HEK293T (cell line): ENCODE data around the gene ICAM1.
"Not testable (repeated sequence)": the region's sequence is repeated elsewhere in the genome, so short reads cannot be mapped to it uniquely, and the experiment has no call there.

Experiments used
- CTCF ChIA-PET: fragments of 350-600 bp; formaldehyde crosslinking; extraction: SDS; loops from one replicate; lab custom pipeline; 2021; ENCODE audit warnings: antibody characterized with exemption, inconsistent platforms; lab: Yijun Ruan, JAX
- POLR2A ChIA-PET: fragments of 350-600 bp; formaldehyde crosslinking; extraction: SDS; loops from one replicate; lab custom pipeline; 2020; ENCODE audit warnings: antibody characterized with exemption, inconsistent platforms; lab: Yijun Ruan, JAX
- DNase-seq: peaks from one replicate; pipeline ENCODE4 v3.0.0; 2012; ENCODE audit warnings: mixed read lengths; ENCODE audit errors: extremely low spot score
- ARNT ChIP-seq: fragments of 450-650 bp; IDR thresholded peaks from 2 replicates; pipeline ENCODE4 v1.6.1; 2017; ENCODE audit warnings: mild to moderate bottlenecking
- BHLHE40 ChIP-seq: fragments of 450-650 bp; IDR thresholded peaks from 2 replicates; pipeline ENCODE4 v1.6.1; 2016; ENCODE audit warnings: mild to moderate bottlenecking, moderate library complexity, borderline replicate concordance
- CTBP1 ChIP-seq: fragments of 450-650 bp; IDR thresholded peaks from 2 replicates; pipeline ENCODE4 v1.6.1; 2016; ENCODE audit warnings: borderline replicate concordance
- ELF4 ChIP-seq: fragments of 450-650 bp; IDR thresholded peaks from 2 replicates; pipeline ENCODE4 v1.6.1; 2017; ENCODE audit warnings: antibody characterized with exemption
- FOXA1 ChIP-seq: fragments of 450-650 bp; IDR thresholded peaks from 2 replicates; pipeline ENCODE4 v1.6.1; 2016; ENCODE audit warnings: mild to moderate bottlenecking
- FOXK2 ChIP-seq: fragments of 450-650 bp; IDR thresholded peaks from 2 replicates; pipeline ENCODE4 v1.6.1; 2016; ENCODE audit warnings: mild to moderate bottlenecking
- FOXM1 ChIP-seq: fragments of 450-650 bp; IDR thresholded peaks from 2 replicates; pipeline ENCODE4 v1.6.1; 2017; ENCODE audit warnings: mild to moderate bottlenecking, borderline replicate concordance
- HDGF ChIP-seq: fragments of 450-650 bp; IDR thresholded peaks from 2 replicates; pipeline ENCODE4 v1.6.1; 2017; ENCODE audit warnings: antibody characterized with exemption, borderline replicate concordance
- L3MBTL2 ChIP-seq: fragments of 450-650 bp; conservative IDR thresholded peaks from 2 replicates; pipeline ENCODE4 v1.6.1; 2016; ENCODE audit warnings: mild to moderate bottlenecking
- LEF1 ChIP-seq: fragments of 450-650 bp; IDR thresholded peaks from 2 replicates; pipeline ENCODE4 v1.6.1; 2017; ENCODE audit warnings: mild to moderate bottlenecking, borderline replicate concordance
- NFRKB ChIP-seq: fragments of 450-650 bp; IDR thresholded peaks from 2 replicates; pipeline ENCODE4 v1.6.1; 2016; ENCODE audit warnings: mild to moderate bottlenecking, moderate library complexity
- SP1 ChIP-seq: fragments of 450-650 bp; IDR thresholded peaks from 2 replicates; pipeline ENCODE4 v1.6.1; 2017
- SUZ12 ChIP-seq: fragments of 450-650 bp; IDR thresholded peaks from 2 replicates; pipeline ENCODE4 v1.6.1; 2016; ENCODE audit warnings: mild to moderate bottlenecking
- TARDBP ChIP-seq: fragments of 450-650 bp; IDR thresholded peaks from 2 replicates; pipeline ENCODE4 v1.6.1; 2016
- ZNF384 ChIP-seq: fragments of 450-650 bp; IDR thresholded peaks from 2 replicates; pipeline ENCODE4 v1.6.1; 2016
- TF ChIP-seq, protein P1 (sequence below): fragments of 450-650 bp; IDR thresholded peaks from 2 replicates; pipeline ENCODE4 v1.6.1; 2016

Gene ICAM1

DNA sequence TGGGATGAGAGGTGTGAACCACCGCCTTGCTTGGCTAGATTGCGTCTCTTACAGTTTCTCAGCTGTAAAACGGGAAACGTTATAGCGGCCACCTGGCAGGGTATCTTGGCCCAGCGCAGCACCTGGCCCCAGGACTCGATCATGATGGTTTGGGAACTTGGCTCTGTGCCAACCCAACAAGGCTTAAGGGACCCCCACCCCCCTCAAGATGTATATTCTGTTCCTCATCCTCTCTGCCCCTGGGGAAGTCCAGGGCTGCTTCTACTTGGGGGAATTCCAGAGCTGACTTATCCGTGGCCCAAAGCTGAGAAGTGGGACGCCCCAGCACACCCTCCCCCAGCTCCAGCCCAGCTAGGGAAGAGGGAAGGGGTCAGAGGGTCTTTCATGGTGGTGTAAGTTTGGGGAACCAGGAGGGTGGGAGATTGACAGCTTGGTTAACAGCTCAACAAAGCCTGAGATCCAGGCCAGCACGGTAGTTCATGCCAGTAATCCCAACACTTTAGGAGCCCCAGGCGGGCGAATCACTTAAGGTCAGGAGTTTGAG, 695 bp downstream of the ICAM1 start:
- CTCF ChIA-PET: interaction anchor here (0.7 to 3.5 kb wide), 3 partner anchors 13 to 120 kb away, joined by 3 to 45 read pairs (median 3); no protein-coding TSS in a partner anchor
- POLR2A ChIA-PET: interaction anchor here (0.5 to 3.5 kb wide), 3 partner anchors 18 to 109 kb away, joined by 3 to 23 read pairs (median 4); partner anchors contain the start of genes ICAM5 and TYK2
- no peak for DNase-seq
- TF ChIP-seq CTBP1 (no peak), NFRKB (no peak)

- ChIA-PET POLR2A (interaction anchor here (1.2 kb wide), 1 partner anchor 12 kb away, joined by 5 read pairs; no protein-coding TSS in a partner anchor), CTCF (no interaction called here)
- DNase-seq: no peak
- TF ChIP-seq LEF1: no peak
- no peak for TF ChIP-seq ARNT
- TF ChIP-seq HDGF: no peak
- no peak for TF ChIP-seq FOXK2
- TF ChIP-seq SP1: no peak
Measured at GRCh38 chr19:10274589-10274988, 3.7 kb downstream of the ICAM1 start.

DNA sequence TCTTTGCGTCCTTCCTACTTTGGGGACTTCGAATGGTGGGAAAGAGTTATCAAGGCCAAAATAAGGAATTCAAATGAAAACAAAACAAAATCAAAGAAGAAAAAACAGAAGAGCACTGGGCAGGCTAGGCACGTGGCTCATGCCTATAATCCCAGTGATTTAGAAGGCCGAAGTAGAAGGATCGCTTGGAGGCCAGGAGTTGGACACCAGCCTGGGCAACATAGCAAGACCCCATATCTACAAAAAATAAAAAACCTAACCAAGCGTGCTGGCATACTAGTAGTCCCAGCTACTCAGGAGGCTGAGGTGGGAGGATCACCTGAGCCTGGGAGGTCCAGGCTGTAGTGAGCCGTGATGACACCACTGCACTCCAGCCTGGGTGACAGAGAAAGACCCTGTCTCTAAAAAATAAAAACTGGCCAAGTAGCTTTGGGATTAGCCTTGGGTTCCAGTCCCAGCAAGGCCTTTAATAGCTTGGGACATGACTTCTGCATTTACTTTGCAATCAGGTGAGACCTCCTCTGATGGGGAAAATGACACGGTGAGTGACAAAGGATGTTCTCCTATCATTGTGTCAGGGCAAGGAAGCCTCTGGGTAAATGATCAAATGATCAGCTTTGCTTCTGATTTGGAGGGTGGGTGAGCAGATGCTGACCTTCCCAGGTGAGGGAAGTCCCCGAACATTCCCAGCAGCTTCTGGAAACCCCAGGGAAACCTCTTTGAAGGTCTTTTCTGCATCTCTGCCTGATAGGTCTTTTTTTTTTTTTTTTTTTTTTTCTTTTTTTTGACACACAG, 7.1 kb downstream of the ICAM1 start:
- ChIA-PET POLR2A (interaction anchor here (1.2 to 1.4 kb wide), 2 partner anchors 12 to 103 kb away, joined by 3 to 5 read pairs; partner anchors contain the start of genes ICAM5 and TYK2), CTCF (interaction anchor here (1.0 to 1.7 kb wide), 2 partner anchors 8 to 110 kb away, joined by 3 to 5 read pairs; no protein-coding TSS in a partner anchor)
- no peak for DNase-seq
- TF ChIP-seq CTBP1: no peak
- no peak for TF ChIP-seq SP1
- TF ChIP-seq, protein P1, sequence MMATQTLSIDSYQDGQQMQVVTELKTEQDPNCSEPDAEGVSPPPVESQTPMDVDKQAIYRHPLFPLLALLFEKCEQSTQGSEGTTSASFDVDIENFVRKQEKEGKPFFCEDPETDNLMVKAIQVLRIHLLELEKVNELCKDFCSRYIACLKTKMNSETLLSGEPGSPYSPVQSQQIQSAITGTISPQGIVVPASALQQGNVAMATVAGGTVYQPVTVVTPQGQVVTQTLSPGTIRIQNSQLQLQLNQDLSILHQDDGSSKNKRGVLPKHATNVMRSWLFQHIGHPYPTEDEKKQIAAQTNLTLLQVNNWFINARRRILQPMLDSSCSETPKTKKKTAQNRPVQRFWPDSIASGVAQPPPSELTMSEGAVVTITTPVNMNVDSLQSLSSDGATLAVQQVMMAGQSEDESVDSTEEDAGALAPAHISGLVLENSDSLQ: no peak
- TF ChIP-seq NFRKB: no peak
- TF ChIP-seq ARNT: no peak
- no peak for TF ChIP-seq LEF1
- TF ChIP-seq L3MBTL2: no peak
- TF ChIP-seq FOXK2: no peak
- TF ChIP-seq FOXA1: no peak
- no peak for TF ChIP-seq ELF4
- TF ChIP-seq HDGF: no peak
- TF ChIP-seq ZNF384: no peak
- TF ChIP-seq SUZ12: no peak
- no peak for TF ChIP-seq FOXM1
- no peak for TF ChIP-seq TARDBP
- no peak for TF ChIP-seq BHLHE40

DNA sequence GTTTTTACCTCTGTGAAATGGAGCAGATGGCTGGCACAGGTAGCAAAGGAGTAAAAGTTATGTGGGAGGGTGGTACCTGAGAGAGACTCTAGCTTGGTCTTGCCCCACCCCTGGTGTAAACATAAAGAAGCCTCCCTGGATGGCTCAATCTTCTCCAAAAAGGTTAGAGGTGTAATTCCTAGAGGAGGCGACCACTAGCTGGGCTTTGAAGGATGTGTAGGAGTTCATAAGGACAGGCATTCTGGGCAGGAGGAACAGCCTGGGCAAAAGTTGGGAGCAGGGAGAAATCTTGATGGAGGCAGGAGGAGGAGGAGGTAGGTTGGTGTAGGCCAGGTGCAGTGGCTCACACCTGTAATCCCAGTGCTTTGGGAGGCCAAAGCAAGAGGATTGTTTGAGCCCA, 8.0 kb downstream of the ICAM1 start:
- POLR2A ChIA-PET: no interaction called here
- DNase-seq: no peak
- no peak for TF ChIP-seq ZNF384
- no peak for TF ChIP-seq ARNT
- TF ChIP-seq TARDBP: no peak
- no peak for TF ChIP-seq LEF1
- no peak for TF ChIP-seq NFRKB
- no peak for TF ChIP-seq SUZ12
- no peak for TF ChIP-seq HDGF
- TF ChIP-seq, protein P1: no peak
- TF ChIP-seq BHLHE40: no peak
- TF ChIP-seq SP1: no peak
- no peak for TF ChIP-seq FOXM1
- no peak for TF ChIP-seq L3MBTL2
- no peak for TF ChIP-seq FOXK2
- no peak for TF ChIP-seq ELF4
- no peak for TF ChIP-seq FOXA1
- TF ChIP-seq CTBP1: no peak
- CTCF ChIA-PET: interaction anchor here (1.7 kb wide), 1 partner anchor 9 kb away, joined by 5 read pairs; no protein-coding TSS in a partner anchor

DNA sequence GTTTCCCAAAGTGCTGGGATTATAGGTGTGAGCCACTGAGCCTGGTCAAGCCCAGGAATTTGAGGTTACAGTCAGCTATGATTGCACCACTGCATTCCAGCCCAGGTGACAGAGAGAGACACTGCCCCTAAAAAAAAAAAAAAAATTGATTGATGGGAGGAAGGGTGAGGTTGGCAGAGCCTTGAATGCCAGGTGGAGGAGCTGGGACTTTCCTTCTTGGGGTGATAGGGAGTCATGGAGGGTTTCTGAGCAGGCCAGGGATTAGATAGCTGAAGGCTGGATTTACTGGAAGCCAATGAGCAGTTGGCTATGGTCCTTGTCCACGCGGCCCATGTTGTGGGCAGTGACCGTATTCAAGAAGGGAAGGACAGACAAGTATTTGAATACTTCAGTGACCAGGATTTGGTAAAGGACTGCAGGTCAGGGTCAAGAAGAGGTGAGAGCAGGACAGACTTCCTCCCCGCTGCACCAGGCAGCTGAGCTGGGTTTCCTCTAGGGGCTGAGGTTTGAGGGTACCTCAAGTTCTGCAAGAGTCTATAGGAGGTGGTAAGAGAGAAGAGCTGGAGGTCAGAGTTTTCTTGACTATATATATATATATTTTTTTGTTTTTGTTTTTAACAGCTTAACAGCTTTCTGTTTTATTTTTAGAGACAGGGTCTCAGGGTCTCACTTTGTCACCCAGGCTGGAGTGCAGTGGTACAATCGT, 9.0 kb downstream of the ICAM1 start:
- TF ChIP-seq ELF4: no peak
- TF ChIP-seq SP1: no peak
- no peak for TF ChIP-seq TARDBP
- TF ChIP-seq FOXM1: no peak
- no peak for TF ChIP-seq HDGF
- TF ChIP-seq BHLHE40: no peak
- no peak for TF ChIP-seq CTBP1
- no peak for TF ChIP-seq LEF1
- TF ChIP-seq, protein P1: no peak
- POLR2A ChIA-PET: interaction anchor here (0.9 kb wide), 1 partner anchor 9 kb away, joined by 4 read pairs; the partner anchor contains the start of gene ICAM5

DNA sequence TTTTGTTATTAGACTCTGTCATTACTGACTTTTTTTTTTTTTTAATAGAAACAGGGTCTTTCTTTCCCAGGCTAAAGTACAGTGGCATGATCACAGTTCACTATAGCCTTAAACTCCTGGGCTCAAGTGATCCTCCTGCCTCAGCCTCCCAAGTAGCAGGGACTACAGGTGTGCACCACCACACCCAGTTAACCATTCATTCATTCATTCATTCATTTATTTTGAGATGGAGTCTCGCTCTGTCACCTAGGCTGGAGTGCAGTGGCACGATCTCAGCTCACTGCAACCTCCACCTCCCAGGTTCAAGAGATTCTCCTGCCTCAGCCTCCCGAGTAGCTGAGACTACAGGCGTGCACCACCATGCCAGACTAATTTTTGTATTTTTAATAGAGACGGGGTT, 11.1 kb downstream of the ICAM1 start:
- DNase-seq, CTCF ChIA-PET, POLR2A ChIA-PET: not testable (repeated sequence)

More for the DNA sequence above, 9.0 kb downstream of the ICAM1 start:
- CTCF ChIA-PET: interaction anchor here (0.6 to 1.7 kb wide), 6 partner anchors 10 to 109 kb away, joined by 3 to 6 read pairs (median 3); partner anchors contain the start of gene ICAM5
- DNase-seq: no peak
